ENCODE data around the gene TM9SF1. TPM values are rescaled to one million over a fixed set of nuclear protein-coding genes. Genes with fewer than 3 reads are reported as not detected.

Gene TM9SF1, protein sequence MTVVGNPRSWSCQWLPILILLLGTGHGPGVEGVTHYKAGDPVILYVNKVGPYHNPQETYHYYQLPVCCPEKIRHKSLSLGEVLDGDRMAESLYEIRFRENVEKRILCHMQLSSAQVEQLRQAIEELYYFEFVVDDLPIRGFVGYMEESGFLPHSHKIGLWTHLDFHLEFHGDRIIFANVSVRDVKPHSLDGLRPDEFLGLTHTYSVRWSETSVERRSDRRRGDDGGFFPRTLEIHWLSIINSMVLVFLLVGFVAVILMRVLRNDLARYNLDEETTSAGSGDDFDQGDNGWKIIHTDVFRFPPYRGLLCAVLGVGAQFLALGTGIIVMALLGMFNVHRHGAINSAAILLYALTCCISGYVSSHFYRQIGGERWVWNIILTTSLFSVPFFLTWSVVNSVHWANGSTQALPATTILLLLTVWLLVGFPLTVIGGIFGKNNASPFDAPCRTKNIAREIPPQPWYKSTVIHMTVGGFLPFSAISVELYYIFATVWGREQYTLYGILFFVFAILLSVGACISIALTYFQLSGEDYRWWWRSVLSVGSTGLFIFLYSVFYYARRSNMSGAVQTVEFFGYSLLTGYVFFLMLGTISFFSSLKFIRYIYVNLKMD
- 40.8 TPM for total RNA-seq

DNA sequence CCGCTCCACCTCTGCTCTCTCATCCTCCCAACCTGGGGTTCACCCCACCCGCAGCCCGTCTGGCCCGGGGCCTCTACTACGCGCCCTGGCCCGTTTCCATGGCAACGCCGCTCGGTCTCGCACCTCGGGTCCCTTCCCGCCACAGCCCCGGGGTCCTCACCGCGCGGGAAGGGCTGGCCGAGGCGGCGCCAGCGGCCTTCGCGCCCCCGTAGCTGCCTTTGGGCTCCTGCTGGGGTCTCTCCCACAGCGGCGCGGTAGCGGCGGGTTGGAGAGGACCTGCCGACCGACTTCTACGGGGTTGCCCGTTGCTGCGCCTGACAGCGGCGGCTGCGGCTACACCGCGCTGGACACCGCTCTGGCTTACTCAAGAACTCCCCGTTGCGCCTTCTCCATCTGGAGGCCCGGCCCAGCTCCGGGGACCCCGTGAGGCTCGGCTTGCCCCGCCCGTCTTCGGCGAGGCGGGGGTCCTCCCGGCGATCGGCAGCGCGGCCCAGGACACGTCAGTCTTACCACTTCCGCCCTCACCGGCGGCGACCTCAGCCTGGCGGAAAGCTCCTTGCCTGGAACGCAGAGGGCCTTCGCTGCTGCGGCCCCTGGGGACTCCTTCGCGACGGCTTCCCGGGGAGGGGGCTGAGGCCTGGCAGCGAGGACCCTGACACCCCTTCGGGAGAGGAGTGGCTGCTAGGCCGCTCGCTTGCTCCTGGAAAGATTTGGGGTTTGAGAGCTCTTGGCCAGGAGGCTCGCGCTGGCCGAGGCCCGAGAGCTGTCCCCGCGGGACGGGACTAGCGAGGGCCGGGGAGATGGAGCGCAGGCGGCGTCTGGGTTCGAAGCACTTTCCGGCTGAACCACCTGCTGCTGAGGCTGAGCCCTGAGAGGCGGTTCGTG is at the start of gene TM9SF1:
Gene TM9SF1, minus strand, starts transcription at position 256 of the 885 bp plus-strand sequence. CDS start 422 bp downstream, outside the sequence.
- ATAC-seq (peak; percentile 96), DNase-seq (ENCODE audit: low spot score) (peak; percentile 92)
- intact Hi-C loops (cut with DNase I), result no loop called here

DNA sequence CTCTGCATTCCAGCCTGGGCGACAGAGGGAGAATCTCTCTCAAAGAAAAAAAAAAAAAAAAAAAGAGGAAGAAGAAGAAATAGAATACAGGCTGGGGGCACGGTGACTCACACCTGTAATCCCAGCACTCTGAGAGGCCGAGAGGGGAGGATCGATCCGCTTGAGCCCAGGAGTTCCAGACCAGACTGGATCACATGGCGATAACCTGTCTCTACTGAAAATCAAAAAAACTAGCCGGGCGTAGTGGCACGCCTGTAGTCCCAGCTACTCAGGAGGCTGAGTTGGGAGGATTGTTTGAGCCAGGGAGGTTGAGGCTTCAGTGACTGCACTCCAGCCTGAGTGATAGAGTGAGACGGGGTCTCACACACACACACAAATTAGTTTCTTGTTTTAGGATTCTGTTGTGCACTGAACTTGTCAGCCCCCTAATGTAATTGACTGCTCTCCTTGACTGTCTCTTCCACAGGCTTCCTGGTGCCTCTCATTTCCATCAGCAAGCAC is 48.1 kb upstream of the TM9SF1 start:
- no peak for DNase-seq (ENCODE audit: low spot score)
- intact Hi-C loops (cut with DNase I), result loop anchor here (5.0 to 10.0 kb wide), 2 partner anchors 54 to 191 kb away; partner anchors contain the start of genes DHRS1 and NOP9
- ATAC-seq, result peak; percentile 0

DNA sequence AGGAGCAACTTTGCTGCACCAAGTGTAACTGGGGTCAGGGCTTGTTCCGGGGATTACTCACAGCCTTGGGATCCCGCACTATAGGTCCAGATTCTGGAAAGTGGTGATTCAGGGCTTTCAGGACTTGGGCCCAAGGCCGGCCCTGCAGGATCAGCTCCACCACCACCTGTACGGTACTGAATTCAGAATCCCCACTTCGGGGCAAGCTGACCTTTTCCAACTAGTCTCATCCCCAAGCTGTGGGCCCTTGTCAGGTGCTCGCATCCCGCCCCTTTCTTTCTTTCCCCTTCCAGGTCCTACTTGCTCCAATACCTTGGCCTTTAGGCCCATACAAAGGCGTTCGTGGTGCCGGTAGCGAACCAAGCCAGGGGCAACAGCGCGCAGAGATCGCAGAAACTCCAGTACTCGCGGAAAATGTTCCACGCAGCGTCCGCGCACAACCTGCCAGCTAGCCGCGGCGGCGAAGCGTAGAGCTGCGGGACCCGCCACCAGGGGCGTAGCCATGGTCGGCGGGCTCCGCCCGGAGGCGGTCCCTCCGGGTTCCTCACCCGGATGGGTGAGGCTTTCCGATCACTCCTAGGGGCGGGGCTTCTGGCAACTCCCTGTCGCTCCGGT is 46.7 kb upstream of the TM9SF1 start:
- ATAC-seq, result peak; percentile 96
- intact Hi-C loops (cut with DNase I), result loop anchor here (5.0 to 10.0 kb wide), 2 partner anchors 55 to 193 kb away; partner anchors contain the start of genes DHRS1 and NOP9
- DNase-seq (ENCODE audit: low spot score), result peak; percentile 96

DNA sequence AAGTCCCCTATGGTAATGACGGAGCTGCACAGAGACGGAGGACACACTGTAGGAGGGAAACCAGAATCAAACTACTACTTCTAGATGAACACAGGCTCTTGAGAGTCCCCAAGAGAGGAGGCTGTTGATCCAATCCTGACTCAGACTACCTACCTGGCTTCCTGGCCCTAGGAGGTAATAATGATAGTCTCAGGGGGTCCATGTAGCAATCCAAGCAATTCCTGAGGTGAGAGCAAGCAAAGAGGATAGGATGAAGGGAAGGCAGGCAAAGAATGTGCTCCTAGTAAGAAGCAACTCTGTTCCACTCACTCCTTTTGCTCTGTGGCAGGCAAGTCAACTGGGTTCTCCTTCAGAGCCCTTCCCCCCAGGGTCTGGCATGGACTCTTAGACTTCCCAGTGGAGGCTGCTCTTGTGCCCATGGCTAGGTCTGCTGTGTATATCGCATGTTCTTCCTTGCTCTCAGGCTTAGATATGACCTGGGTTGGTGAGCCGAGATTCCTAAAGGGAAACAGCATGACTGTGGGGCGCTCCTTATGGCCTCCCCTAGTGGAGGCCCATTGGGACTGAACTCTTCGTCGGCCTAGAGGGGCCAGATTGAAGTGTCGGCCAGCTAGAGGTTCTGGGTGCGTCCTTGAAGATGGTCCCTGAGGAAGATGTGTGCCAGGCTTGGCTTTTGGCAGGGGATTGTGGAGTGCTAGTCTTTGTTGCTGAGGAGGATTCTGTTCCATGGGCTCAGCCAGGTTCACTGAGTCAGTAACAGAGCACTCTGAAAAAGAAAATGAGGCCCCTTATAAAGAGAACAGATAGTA is 45.1 kb upstream of the TM9SF1 start:
- ATAC-seq, result no peak
- intact Hi-C loops (cut with DNase I), result loop anchor here (5.0 to 10.0 kb wide), 2 partner anchors 57 to 194 kb away; partner anchors contain the start of genes DHRS1 and NOP9
- DNase-seq (ENCODE audit: low spot score), result no peak

DNA sequence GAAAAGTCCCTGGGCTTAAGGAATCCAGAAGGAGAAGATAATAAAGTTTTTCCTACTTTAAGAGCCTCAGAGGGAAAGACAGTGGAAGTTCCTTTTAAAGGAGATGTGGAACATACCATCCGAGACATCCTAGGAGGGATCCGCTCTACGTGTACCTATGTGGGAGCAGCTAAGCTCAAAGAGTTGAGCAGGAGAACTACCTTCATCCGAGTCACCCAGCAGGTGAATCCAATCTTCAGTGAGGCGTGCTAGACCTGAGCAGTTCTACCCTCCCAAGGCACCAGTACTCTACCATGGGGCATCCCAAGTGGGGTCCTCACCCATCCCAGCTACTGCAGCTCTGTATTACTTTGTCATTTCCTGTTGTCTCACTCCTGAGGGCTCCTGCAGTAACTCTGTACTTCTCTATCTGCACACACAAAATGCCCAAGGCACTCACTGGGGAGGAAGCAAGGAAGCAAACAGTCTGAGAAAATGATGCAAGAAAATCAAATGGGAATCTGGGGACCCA is 43.3 kb upstream of the TM9SF1 start:
- ATAC-seq (no peak), DNase-seq (ENCODE audit: low spot score) (no peak)
- intact Hi-C loops (cut with DNase I), result no loop called here

DNA sequence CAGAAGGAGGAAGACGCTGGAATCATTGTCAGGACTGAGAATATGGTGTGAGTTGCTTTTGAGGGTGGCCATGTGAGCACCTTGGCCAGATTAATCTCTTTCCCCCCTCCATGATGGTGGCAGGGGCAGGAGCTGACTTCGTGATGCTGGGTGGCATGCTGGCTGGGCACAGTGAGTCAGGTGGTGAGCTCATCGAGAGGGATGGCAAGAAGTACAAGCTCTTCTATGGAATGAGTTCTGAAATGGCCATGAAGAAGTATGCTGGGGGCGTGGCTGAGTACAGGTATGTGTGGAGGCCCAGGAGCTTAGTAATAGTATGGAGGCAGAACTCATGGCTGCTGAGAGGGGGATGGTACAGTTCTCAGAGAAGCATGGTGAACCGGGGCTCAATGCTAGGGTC is 42.9 kb upstream of the TM9SF1 start:
- DNase-seq (ENCODE audit: low spot score) (no peak), ATAC-seq (no peak)
- intact Hi-C loops (cut with DNase I), result no loop called here

DNA sequence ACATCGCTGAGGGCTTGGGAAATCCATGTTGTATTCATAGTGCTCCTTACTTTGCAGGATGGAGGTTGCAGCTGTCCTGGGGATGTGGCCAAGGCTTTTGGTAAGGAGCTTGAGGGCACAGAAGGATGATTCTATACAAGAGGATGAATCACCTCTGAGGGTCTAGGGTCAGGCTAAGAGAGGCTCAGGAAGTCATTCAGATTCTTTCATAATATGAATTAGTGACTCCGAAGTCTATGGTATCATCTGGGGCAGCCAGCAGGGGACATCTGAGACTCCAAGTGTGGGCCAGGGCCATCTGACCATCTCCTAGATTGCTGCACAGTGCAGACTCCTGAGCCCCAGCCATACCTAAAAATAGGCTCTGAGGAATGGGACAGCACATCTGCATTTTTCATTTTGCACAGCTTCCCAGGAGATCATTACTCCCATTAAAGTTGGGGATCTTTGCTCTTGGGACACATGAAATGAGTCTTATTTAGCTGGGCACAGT is 42.3 kb upstream of the TM9SF1 start:
- DNase-seq (ENCODE audit: low spot score) (no peak), ATAC-seq (no peak)
- intact Hi-C loops (cut with DNase I), result no loop called here

DNA sequence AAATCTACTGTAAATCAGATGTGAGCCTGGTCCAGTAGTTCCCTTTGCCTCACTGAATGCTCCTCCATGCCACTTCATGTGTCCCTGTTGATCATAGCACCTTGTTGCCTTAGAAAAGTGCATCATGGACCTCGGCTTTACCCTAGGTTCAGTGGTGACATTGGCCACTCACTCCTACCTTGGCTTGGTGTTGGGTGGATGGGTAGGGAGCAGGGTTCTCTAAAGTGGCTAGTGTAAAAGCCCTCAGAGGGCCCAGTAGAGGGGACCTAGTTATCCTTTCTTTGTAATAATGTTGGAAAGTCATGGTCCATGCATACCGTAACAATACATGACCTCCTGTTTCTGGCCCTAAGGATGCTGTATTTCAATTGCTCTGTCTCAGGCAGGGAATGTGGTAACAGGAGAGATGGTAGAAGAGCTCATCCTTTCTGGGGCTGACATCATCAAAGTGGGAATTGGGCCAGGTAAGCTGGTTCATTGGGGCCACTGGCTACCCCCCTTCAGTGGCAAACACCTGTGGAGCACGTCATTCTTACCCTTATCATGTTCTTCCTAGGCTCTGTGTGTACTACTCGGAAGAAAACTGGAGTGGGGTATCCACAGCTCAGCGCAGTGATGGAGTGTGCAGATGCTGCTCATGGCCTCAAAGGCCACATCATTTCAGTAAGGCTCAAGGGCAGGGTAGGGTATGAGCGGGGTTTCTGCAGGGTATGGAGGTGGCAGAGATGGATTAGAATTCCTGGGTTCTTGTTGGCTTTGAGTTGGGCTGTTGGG is 41.6 kb upstream of the TM9SF1 start:
- DNase-seq (ENCODE audit: low spot score), result no peak
- intact Hi-C loops (cut with DNase I), result no loop called here
- ATAC-seq, result no peak

DNA sequence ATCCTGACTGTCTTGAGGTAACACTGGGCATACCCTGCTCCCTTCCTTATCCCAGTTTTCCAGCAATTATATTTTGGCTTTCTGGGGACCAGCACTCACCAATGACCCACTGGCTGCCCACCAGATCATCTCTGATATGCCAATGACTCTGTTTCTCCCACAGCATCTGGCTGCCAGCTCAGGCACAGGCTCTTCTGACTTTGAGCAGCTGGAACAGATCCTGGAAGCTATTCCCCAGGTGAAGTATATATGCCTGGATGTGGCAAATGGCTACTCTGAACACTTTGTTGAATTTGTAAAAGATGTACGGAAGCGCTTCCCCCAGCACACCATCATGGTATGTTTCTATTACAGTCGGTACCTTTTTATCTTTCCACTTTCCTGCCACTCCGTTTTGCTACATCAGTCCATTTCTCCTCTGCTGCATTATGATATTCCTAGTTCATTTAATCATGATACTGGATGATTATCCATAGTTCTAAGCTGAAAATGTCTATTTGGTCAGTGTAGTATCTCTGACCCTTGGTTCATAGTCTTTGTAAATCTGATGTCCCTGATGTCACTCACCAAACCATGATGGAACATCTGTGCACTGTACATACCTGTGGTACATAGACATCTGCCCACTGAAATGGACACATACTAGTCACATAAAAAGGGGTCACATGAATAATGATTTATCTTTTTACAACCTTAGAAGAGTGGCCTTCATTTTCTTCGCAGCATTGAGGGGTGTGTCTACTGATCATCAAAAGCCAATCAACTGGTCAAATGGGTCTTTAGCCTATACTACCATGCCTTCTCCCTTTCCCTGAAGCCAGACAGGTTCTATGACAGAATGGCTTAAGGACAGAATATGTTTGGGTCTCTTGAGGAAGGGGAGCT is 40.8 kb upstream of the TM9SF1 start:
- intact Hi-C loops (cut with DNase I), result no loop called here
- no peak for ATAC-seq
- no peak for DNase-seq (ENCODE audit: low spot score)

DNA sequence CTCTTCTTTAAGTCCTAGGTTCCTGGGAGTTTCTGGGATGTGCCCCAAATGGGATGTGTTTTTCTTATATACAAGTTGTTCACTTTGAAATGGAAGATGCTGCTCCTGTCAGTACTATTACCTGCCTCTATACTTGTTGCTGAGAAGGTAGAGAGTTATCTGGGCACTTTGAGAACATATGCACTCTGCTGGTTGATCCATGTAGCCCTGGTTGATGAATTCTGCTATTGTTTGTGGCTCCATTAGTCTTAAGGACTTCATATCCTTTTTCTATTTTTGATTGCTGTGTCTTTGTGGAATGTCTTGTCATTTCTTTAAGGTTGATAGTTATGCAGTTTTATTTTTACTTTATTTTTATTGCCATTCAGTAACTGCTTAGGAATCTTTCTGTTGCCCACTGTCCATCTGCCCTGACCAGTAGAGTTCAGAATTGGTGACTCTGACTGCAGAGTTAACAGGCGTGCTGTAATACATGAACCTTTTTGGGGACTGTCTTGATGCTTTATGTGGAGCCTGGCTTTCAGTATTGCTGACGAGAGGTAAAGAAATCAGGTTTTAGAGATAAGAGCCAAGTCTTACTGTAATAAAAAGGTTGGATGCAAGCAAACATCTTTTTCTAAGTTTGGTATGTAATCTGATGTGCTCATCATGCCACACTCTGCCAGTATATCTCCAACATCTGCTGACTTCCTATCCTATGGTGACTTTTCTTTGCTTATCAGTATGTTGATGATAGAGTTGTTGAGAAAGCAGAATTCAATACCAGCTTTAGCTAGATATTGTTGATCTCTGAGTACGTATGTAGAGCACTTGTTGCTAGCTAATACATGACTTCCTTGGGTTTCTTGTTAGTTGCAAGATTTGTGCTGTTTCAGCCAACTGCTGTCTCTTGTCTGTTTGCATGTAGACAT is 39.1 kb upstream of the TM9SF1 start:
- no peak for DNase-seq (ENCODE audit: low spot score)
- ATAC-seq, result no peak
- intact Hi-C loops (cut with DNase I), result no loop called here

DNA sequence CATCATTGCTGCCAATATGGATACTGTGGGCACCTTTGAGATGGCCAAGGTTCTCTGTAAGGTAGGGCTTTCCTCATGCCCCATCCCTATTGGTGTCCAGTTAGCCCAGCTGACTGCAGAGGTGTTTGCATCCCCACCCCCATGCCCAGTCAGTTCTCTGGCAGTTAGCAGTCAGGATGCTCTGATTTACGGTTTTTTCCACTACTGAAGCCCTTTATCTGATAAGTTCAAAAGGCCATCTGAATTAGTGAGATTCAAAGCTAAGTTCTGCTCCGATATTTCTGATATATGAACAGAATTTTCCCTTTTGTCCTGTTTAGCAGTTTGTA is 38.3 kb upstream of the TM9SF1 start:
- DNase-seq (ENCODE audit: low spot score), result no peak

DNA sequence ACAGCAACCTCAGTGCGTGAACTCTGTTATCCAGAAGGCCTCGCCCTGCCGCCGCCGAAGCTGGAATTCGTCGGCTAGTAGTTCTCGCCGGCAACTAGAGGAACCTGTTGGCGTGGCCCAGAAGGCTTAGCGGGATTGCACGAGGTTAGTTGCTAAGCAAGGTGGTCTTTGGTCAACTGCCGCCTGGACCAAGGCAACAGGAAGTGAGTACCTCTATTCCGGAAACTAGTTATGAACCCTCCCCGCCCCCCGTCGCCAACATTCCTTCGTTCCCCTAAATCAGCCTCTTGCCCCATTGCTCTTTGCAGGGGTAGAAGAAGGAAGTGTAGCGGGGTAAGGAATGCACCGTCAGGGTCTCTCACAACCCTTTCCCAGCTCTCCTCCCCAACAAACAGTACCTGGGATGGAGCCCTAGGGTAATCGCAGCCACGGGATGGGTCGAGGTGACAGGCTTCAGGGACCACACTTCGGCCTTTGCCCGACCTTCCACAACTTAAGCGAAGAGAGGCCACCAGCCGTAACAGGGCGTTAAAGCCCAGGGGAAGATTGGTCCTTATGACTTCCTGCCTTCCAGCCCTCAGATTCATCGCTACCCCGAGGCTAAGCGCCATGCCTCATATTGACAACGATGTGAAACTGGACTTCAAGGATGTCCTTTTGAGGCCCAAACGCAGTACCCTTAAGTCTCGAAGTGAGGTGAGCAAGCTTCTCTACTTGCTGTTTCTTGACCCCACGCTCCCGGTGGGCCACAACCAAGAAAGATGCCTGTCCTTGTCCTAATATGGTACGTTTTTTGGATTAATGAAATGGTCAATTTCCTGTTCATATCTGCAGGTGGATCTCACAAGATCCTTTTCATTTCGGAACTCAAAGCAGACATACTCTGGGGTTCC is 37.6 kb upstream of the TM9SF1 start, which contains the start of gene GMPR2:
Gene GMPR2, plus strand, starts transcription at position 285 of the 893 bp plus-strand sequence. Its CDS starts 325 bp downstream, at position 610.
- intact Hi-C loops (cut with DNase I), result no loop called here
- DNase-seq (ENCODE audit: low spot score), result no peak
- ATAC-seq, result peak; percentile 77

More for the DNA sequence above, 38.3 kb upstream of the TM9SF1 start:
- intact Hi-C loops (cut with DNase I), result no loop called here
- ATAC-seq, result no peak

DNA sequence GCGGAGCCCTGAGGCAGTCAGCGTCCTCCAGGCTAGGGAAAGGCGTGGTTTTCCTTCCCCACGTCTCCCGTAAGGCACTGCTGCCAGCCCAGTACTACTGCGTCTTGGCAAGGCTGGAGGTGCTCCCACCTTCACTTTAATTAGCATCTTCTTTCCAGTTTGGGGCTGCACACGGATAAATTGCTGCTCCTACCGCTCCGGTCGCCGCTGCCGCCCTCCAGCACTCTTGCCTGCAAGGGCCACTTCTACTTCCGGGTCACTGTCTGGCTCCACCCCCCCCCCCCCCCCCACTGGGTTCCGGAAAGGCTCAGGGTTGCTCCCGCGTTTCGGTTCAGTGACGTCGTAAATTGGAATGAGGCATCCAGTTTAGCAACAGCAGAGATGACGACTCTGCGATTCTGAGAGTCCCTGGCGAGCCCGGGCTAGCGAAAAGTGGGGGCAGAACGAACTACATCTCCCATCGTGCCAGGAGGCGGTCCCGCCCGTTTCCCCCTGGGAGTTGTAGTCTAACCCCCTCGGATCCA is 36.9 kb upstream of the TM9SF1 start, which contains the start of gene NEDD8:
Gene NEDD8, minus strand, starts transcription at position 247 of the 524 bp plus-strand sequence. Its CDS starts 100 bp downstream, at position 147.
- DNase-seq (ENCODE audit: low spot score), result peak; percentile 96
- intact Hi-C loops (cut with DNase I), result no loop called here
- ATAC-seq, result peak; percentile 95
